ENCODE results near the gene CNNM4.

CNNM4 gene

DNA sequence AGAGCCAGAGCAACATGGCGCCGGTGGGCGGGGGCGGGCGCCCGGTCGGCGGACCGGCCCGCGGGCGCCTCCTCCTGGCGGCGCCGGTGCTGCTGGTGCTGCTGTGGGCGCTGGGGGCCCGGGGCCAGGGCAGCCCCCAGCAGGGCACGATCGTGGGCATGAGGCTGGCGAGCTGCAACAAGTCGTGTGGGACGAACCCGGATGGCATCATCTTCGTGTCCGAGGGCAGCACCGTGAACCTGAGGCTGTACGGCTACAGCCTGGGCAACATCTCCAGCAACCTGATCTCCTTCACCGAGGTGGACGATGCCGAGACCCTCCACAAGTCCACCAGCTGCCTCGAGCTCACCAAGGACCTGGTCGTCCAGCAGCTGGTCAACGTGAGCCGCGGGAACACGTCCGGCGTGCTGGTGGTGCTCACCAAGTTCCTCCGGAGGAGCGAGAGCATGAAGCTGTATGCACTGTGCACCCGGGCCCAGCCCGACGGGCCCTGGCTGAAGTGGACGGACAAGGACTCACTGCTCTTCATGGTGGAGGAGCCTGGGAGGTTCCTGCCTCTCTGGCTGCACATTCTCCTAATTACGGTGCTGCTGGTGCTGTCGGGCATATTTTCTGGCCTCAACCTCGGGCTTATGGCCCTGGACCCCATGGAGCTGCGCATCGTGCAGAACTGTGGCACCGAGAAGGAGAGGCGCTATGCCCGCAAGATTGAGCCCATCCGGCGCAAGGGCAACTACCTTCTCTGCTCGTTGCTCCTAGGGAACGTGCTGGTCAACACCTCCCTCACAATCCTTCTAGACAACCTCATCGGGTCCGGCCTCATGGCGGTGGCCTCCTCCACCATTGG lies 507 bp downstream of the CNNM4 start:
- DNase-seq: no peak

DNA sequence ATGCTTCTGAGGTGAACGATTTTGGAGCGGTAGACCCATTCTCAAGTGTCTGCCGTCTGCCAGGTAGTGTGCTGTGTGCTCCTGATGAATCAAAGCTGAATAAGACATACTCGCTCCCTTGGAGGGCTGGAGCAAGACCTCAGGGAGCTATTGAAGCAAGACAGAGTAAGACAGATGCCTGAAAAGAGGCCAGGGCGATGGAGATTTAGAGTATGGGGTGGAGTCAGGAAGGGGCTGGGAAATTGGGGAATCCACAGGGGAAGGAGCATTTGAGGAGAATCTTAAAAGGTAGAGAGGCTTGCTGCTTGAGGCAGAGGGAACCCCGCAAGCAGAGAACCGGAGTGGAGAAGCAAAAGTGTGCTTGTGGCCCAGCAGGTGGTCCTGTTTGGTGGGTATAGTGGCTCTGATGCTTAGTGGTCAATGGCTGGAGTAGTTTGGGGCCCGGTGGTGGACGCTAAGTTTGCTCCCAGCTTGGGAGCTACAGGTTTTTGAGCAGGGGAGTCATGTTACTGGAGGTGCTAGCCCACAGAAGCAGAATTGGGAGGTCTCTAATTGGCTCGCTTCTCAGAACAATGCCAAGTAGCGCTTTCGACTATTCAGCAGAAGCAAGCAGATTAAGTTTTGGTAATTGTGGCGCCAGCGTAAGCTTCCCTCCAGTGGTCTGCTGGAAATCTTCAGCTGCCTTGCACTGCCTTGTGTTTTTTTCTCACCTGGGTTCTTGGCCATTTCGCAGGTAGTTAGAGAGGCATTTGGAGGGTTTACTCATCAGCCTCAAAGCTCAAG lies 2.0 kb downstream of the CNNM4 start:
- peak; percentile 80 for DNase-seq

DNA sequence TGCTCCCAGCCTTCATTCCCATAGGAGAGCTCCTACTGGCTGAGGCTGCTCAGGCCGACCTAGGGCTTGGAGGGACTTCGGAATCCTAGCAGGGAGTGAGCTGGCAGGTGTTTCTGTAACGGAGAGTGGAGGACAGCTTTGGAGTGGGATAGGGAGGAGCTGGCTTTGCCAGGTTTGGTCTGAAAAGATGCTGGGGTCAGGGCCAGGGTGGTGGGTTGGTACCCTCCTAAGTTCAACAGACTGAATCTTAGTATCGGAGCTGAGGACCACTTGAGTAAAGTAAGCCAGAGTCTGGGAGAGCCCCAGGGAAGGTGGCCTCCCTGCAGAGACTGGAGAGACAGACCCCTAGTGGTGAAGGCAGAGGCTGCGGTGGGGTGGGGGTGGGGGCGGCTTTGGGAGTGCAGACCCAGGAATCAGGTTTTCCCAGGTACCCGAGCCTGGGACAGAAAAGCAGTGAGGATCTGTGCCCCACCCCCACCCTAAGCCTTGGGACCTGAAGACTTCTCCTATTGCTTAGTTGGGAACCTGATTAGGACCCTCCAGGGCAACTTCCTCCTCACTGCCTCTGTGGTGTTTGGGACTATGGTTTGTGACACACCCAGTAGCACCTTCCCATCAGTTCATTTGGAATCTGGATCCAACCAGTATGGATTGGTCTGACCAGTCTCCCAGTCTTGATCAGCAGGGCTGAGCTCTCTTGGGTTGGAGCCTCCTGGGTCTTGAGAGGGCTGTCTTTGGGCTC lies 3.0 kb downstream of the CNNM4 start:
- peak; percentile 36 for DNase-seq

DNA sequence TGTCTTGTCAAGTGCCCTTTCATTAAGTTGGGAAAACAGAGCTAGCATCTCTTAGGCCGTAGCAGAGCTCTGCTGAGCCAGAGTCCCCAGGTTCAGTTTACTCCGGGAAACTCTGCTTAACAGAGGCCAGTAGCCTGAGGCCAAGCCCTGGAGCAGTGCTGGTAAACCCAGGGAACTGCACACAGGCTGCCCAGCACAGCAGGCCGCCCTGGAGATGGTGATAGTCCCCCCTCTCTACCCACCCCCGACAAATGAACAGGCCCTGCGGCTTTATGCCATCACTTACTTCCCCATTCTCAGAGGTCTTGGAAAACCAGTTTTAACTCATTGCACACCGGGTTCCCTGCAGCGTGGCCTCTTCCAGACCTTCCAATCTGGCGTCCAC lies 3.5 kb downstream of the CNNM4 start:
- no peak for DNase-seq

DNA sequence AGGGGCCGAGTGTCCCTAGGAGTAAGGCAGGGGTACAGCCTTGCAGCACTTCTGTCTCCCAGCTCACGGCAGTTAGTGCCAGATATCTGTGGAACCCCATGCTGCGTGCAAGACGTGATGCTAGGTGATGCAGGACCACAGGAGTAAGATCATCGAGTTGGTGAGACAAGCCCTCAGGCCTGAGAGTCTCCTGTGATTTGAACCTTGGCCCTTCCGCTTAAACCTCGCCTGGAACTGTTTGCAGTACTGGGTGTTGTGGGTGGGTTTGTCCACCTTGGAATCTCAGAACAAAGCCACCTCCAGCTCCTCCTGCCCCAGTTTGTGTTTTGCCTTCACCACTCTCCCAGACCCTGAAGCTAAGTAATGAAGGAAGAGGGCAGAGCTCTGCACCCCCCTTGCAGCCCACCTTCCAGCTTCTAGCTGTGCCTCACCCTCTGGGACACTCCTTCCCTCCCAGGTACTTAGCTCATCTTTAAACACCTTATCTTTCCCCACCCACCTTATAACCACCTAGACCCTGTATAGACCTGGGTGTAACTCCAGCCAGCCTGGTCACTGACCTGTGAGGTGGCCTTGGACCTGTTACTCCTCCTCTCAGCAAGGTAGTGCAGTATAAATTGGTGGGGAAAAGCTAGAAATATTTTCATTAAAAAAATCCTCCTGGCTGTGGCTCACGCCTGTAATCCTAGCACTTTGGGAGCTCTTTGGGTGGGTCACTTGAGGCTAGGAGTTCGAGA lies 6.6 kb downstream of the CNNM4 start:
- DNase-seq: no peak

DNA sequence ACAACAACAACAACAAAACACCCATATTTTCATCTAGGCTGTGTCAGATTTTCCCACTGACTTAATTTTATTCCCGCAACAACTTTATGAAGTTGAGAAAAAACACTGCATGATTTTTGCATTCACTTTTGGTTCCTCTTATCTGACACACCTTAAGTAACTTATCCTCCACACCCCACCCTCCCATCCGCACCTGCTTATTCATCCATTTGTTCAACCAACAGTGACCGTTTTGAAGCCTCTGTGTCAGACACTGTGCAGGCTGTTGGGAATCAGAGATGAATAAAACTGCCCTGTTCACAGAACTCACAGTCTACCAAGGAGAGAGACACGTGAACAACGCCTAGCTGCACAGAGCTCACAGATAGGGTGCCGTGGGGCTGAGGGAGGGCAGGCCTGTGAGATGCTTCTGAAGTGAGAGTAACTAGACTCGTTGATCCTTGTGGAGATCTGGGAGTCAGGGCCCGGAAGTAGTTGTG lies 7.4 kb downstream of the CNNM4 start:
- no peak for DNase-seq

DNA sequence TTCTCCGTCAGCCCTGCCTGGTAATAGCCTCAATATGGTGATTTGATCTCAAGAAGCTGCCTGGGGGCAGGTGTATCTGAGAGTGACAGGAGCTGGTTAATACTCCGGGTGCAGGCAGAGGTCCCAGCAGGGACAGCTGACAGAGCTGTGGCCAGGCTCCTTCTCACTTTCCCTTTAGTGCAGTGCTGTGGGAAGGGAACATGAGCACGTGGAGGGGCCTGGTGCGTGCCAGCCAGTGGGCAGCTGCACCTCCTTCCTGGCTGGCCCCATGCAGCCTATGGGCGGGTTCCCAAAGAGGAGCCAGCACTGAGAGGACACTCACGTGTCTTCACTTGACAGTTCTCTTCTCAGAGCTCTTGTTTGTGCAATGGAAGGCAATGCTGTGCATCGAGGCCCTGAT lies 9.1 kb downstream of the CNNM4 start:
- DNase-seq: no peak

DNA sequence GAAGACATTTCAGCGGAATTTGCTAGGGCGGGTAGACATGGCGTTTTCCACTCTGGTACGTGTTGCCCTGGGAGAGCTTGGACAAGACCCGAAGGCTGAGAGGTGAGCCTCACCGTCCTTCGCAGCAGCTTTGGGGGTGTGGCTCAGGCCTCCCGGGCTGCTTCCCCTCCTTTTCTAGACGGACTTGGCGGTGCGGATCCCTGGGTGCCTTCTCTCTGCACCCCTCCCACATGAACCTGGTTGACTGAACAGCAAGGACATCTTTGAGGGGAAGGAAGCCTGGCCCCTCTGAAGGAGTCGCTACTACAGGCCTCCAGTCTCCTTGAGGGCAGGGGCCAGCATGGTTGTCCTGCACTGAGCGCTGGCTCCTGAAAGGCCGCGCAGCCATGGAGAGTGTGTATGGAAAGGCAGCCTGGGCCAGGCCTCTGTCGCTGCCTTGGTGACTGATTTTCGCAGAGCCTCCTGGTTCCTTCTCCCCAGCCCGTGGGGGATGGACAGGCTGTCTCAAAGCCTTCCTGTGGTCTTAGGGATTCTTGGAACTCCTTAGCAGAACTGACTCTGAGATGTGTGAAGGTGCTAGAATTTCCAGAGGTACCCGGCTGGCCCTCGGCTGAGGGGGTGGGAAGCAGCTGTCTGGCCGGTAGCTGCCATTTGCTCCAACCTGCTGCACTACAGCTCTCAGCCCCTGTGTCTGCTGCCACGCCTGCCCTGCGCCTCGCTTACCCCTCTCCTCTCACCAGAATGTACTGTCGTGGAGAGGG lies 9.9 kb downstream of the CNNM4 start:
- no peak for DNase-seq

DNA sequence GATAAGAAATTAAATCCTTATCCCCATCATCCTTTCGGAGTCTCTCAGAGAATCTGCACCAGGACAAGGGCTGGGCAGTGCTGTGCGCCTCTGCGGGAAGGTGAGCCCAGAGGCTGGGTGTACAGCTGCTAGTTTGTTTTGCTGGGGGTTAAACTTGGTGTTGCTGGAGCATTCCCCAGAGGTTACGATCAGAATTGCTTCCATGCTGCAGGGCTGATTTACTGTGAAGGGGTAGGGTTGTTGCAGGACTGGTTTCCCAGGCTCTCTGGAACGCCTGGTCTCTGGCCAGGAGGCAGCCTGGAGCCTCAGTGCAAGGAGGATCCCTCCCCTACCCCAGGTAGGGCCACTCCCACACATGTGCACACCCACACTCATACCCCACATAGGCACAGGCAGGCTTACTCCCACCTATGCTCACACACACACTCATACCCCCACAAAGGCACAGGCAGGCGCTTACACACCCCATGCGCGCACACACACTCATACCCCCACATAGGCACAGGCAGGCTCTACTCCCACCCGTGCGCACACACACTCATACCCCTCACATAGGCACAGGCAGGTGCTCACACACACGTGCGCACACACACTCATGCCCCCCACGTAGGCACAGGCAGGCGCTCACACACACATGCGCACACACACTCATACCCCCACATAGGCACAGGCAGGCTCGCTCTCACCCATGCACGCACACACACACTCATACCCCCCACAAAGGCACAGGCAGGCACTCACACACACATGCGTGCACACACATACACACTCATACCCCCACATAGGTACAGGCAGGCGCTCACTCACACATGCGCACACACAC lies 11.3 kb downstream of the CNNM4 start:
- DNase-seq: peak; percentile 50

DNA sequence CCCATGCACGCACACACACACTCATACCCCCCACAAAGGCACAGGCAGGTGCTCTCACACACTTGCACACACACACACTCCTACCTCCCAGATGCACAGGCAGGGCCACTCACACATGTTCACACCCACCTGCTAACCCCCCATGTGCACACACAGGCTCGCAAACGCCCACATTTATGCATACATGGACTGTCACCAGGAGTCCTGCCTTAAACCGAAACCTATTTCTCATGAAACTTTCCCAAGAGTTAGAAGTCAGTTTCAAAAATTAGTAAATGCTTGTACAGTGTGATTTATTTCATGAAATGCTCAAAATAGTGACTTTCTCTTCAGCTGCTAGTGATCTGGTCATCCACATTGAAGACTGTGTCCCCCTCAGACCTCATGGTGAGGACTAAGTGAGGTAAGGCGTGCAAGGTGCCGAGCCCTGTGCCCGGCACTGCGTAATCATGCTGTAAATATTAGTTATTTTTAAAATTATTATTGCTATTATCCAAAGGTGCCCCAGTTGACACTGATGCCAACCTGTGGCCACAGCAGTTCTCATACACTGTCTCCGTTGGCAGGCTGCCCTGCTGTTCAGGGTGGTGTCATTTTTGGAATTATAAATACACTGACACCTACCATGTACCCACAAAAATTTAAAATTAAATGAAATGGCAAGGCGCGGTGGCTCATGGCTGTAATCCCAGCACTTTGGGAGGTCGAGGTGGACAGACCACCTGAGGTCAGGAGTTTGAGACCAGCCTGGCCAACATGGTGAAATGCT lies 12.4 kb downstream of the CNNM4 start:
- no peak for DNase-seq

DNA sequence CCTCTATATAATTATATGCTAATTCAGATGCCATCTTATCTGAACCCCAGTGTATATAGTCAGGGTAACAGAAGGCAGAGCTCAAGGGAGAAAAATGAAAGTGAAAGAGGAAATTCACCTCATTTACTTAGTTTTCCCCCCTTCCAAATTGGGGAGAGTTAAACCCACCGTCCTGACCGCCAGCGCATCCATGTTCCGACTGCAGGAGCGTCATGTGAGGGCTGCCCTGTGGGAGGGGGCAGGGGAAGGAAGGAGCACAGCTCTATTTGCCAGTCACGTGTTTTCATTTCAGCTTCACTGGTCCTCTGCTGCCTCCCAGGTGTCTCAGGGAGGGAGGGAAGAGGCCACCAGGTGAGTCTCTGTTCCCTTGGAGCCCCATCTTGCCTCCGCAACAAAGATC lies 13.2 kb downstream of the CNNM4 start:
- DNase-seq: peak; percentile 81

DNA sequence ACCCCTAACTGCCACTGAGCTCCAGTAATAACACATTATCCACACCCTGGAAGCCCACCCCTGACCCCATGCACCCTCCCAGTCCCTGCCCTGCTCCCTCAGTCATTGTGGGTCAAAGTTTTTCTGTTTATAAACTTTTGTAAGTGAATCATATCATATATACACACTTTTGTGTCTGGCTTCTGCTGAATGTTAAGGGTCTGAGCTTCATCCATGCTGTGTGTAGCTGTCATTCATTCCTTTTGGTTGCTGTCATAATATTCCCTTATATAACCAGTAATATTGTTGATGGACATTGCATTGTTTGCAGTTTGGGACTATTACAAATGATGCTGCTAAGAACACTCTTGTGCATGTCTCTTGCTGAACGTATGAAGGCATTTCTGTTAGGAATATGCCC lies 14.5 kb downstream of the CNNM4 start:
- no peak for DNase-seq

DNA sequence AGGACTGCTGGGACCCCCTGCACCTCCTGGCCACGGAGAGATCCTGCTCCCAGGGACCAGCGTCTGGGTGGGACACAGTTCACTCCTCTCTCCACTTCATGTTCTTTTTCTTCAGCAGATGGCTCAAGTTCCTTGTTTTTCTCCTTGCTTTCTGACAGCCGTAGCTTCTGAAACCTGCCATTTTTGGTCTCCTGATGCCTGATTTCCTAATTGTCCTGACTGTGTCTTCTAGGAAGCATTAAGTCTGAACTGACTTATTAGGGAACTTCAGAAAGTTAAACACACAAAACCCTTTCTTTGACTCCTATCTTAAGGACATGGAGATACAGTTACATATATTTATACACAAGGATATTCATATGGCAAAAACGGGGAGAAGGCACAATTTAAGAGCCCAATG lies 22.7 kb downstream of the CNNM4 start:
- no peak for DNase-seq

DNA sequence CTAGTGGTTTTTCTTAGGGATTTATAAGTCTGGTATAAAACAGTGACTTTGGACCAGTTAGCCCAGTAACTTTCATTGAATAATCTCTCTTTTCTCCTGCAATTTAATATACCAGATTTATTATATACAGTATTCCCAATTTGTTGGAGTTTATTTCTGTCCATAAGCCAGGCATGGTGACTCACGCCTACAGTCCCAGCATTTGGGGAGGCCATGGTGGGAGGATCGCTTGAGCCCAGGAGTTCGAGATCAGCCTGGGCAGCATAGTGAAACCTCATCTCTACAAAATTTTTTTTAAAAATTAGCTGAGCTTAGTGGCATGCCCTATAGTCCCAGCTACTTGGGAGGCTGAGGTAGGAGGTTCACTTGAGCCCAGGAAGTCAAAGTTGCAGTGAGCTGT lies 26.7 kb downstream of the CNNM4 start:
- DNase-seq: no peak

DNA sequence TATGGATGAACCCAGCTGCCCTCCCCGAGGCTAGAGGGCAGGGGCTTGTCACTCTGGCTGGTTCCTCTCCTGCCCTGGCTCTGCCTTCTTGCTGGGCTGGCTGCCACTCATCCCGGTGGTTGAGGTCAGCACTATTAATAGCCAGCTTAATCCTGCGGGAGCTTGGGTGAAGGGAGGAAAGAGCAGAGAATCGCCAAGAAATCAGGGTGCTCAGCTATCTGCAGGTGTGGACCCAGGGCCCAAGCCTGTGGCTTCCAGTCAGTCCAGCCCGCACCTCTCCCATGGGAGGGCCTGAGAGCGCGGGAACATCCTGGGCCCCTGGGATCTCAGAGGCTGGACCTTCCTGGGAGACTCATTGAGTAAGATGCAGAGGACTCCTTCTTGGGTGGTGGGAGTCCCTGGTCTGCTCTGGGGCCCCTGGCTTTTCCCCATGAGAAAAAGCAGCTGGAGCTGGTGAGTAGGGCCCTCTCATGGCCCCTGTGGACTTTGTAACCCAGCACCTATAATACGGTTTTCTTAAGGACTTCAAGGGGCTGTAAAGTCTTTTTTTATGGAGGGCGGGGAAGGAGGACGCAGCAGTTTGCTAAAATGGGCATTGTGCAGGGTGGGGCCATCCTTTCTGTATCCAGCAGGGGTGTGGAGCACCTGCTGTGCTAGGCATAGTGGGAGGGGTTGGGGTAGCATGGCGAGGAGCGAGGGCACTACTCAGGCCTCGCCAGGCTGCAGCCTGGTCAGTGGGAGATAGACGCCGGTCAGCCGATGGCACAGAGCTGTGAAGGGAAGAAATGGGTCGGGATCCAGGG lies 27.9 kb downstream of the CNNM4 start:
- DNase-seq: no peak

DNA sequence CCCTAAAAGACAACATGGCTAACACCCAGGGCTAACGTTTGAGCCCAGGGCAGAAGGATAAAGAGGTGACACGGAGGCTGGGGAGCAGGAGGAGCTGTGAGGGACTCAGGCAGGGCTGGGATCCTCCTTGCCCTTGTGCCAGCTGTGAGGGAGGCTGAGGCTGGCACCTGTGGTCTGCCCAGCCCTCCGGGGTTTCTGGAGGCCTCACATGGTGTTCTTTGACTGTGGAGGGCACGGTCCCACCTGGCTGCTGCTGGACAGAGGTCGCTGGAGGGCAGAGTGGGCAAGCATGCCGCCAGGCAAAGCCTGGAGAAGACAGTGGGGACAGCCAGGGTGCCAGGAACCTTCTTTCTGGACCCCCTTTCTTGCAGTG lies 28.5 kb downstream of the CNNM4 start:
- DNase-seq: no peak

DNA sequence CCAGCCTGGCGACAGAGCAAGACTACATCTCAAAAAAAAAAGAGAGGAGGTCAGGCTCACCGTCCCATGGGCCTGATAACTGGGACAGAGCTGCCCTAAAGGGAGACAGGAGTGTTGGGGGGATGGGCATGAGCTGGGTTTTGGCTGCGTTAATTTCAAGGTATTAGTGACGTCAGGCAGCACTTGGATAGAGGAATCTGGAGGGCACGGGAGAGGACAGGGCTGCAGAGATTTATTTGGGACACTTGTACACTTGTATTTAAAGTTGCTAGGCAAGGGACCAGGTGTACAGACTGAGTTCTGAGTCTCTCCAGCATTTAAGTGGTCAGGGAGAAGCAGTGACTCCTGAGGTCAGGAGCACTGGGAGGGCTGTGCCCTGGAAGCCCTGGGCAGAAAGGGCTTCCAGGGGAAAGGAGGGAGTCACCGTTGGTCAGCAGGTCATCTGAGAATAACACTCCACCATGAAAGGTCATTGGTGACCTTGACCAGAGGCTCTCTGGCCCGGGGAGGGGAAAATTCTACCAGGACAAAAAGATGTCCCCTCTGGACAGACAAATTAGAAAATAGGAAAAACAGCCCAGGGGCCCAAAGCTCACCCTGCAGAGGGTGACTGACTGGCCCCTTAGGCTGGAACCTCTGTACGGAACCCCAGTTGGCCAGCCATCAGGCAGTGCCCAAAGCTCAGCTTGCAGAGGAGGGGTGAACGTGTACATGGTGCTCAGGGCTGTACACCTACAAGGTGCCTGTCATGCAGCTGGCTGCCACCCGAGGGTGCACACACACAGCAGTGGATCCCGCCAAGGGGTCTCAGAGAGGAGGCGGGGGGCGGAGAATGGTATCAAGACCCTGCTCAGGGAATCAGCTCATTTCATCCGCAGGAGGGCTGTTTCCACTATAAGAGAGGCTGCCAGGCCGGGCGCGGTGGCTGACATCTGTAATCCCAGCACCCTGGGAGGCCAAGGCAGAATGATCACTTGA lies 32.4 kb downstream of the CNNM4 start:
- DNase-seq: no peak

DNA sequence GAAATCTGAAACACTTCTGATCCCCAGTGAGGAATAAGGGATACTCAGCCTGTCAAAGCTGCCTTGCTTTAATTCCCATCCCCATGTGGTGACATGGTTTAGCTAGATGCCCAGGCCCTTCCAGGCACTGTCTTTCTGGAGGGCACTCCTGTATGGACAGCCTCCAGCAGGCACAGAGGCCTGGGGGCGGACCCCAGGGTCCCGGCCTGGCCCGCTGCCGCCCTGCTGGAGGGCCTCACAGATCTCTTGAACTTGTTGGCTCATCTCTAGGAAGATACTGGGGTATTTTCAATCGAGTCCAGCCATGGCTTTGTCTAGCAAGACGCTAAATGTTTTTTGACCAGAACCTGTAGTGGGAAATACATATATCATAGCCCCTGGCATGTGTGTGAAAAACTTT lies 34.4 kb downstream of the CNNM4 start:
- DNase-seq: no peak

Measured in NCI-H2171 treated with DMSO at 0.1 percent for 48 hours (cell line).